TTC549 (cell line): ENCODE data around the gene EBF3.

Experiments
- FAIRE-seq: peaks from 2 replicates; lab custom pipeline; 2012; peaks lifted over from hg19 to GRCh38; lab: Jason Lieb, UNC

EBF3 gene

DNA sequence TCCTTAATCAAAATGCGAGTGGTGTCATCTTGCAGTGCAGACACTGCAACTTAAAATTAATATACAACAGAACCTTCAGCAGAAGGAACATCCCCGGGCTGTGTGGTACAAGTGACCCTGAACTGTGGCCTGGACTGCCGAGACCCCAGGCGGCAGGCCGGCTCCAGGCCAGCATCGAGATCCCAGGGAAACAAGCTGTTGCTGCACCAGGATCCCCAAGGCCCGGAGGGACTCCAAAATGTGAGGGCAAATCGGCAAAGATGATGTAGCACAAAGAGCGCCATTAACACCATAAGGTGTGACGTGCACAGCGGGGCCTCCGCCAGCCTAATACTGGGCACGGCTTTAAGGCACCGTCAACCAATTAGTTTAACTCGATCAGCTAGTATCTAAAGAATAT lies 73.9 kb downstream of the EBF3 start:
- FAIRE-seq: no peak

DNA sequence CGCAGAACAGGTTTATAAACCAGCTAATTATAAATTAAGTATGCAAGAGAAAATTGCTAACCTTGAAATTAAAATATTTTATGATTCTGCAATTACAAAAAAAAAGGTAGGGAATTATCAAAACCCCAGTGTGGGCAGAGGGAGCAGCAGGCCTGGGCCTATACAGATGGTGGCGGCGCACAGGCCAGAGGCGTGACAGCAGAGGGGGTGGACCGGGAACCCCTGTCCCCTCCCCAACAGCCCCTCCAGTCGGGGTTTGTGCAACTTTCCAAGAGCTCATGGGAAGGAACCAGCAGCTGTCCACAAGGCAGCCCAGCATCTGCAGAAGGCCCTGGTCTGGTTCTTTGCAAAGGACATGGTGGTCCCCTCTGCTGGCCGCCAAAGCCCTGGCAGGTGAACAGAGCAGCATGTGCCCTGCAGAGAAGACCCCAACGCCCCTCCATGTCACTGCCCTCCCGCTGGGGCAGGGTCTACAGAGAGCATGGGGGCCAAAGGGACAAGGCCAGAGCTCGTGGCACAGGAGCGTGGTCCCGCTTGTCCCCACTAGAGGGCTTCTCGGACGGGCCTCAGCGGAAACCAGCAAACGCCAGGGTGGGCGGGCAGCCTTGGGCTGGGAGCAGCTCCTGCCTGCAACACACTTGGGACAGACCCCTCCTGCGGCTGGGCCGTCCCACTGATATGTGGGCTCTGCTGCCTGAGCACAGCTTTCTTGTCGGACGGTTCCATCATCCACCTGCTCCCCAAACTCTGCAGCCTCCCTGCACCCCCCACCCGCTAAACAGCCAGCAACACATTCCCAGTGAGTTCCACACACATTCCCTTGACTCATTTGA lies 75.1 kb downstream of the EBF3 start:
- FAIRE-seq: no peak

DNA sequence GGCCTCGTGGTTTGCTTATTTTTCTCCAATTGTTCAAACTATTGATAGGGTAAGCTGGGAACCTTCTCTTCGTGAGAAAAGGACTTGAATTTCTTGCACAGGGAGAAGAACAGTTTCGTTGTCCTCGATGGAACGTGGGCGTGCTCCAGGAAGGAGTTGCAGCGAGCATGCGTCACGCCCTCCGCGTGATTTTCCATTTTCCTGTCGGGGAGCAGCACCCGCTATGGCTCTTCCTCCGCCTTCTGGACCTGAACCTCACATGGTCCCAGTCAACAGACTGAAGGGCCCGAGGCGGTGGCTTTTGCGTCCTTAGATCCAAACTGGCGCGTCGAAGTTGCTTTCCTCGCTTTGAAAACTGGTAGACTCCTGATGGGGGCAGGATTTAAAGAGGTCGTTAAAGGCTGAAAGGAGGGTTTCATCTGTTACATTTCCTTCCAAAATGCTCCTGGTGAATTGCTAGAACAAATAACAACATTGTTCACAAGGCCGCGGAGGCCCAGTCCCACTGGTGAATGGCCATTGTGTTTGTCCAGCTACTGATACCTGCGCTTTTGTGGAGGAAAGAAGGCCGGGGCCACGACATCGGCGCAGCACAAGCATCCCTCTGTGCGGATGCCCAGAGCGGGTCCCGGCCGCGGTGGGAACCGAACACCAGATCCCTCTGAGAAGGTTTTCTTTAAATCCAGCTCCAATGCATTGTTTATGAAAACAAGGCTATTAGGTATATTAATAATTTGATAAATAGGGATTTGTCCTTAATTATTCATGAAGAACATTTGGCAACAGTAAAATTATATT lies 75.9 kb downstream of the EBF3 start:
- FAIRE-seq: no peak

DNA sequence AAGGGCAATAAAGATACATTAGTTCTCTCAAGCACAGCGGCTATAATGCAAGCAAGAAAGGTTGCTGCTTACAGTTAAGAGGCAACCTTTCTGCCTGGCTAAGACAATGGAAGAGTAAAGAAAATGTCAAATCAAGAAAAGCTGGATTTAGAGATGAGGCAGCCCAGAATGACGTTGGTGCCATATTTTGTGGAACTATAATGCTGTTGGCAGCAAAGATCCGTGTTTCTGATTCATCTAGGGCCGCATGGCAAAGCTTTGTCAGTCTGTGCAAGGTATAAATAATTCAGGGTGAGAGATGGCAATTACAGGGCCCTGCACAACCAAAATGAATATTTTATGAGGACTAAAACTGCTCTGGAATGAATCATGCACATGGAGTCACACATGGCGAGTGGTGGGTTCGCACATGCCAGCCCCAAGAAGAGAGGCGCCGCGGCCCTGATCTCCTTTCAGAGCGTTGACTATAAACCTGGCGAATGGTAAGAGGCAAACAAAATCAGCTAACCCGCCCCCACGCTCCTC lies 76.6 kb downstream of the EBF3 start:
- FAIRE-seq: no peak

DNA sequence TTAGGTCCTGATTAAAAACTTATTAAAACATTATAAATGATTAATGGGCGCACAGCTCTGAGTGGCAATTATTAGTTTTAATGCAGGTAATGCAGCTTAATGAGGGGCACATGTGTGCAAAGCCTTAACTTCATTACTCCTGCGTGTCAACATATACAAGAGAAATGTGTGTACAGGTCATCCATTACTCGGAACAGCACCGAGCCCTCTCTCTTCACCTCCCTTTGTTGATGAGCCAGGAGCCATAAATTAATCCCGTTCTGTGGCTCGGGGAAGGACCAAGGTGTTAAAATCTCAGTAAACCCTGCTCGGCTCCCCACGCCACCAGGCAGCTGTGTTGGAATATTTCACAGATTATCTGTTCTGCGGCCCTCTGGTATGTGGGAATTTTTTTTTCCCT lies 77.8 kb downstream of the EBF3 start:
- FAIRE-seq: no peak

DNA sequence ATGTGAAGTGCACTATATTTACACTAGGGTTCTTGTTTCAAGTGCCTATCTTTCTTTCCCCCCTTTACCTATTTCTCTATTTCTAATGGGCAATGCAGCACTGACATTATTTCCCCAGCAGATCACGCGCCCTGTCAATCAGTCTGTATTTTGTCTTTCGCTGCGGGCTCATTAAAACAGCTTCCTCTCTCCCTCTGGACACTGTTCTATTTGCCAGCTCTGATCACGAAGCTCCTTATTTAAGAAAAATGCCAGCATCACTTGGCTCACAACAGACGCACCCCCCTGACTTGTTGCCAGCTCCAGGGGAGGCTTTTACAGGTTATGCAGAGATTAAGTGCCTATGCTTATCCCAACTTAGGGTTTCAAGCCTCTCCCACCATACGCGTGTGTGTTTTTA lies 78.5 kb downstream of the EBF3 start:
- FAIRE-seq: no peak

DNA sequence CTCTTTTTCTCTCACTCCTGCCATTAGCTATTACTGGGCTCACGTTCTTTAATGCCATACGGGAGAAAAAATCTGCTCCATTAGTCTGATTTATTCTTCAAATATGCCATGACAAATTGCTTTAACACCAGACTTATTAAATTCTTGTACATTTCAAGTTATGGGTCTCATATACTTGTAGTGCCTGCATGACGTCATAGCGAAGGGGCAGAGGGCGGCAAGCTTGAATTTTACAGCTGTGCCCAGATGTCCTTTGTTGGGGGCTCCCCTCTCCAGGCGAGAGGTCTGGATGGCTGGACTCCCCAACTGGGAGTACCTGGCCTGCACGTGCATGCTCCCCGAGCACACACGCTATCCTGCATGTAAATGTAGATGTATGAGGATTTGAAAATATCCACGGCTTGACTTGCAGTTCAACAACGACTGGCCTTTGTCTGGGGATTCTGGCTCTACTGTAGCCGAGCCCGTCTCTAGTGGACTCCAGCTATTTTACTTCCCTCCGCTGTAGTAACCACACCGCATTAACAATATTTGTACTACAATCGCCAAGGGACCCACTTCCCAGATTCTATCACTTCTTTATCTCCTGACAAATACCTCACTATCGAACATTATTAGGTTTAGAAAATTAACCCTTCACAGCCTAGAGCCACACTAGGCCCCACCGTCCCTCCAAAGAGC lies 79.5 kb downstream of the EBF3 start:
- FAIRE-seq: no peak

DNA sequence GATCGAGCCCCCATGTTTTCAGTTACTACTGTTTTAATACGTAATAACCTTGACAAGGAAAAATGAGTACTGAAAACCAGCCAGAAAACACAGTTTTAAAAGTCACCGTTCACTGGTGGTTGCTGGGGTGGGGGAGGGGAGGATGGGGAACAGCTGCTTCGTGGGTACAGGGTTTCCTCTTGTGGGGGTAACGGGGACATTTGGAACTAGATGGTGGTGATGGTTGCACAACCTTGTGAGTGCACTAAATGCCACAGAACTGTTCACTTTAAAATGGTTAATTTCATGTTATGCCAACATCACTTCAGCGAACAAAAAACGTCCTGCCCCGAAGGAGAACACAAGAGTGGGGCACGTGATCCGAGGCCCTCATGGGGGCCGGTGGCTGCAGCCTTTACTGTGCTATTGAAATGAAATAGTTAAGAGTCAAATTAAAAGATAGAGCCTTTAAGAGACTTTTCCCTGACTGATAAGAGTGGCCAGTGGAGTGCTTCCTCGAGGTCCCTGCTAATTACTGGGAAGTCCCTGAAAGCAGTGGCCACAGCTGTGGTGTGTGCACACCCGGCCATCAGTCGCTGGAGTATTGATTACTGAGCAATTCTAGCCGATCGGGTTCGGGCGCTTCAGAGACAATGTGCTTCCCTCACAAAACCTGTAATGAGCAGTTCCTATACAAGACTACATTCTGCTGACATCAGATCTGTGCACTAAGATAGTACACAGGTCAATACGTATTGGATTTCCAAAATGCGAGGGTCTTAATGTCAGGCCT lies 80.3 kb downstream of the EBF3 start:
- FAIRE-seq: no peak

DNA sequence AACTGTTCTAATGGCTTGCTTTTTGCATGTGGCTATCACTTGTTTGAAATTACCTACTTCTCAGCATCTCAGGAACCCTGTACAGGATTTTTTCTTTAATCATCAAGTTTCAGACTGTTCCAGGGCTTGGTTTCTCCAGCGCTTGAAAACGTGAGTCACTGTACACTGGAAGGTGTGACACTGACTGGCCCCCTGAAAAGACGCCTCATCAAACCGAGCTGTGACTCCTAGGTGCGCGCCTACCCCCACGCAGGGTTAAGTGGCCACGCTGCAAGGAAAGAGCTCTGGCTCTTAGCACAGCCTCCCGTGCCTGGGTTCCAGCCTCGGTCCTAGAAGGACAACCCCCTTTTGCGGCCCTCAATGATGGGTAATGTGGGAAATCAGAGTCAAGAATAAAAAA lies 81.0 kb downstream of the EBF3 start:
- FAIRE-seq: no peak

DNA sequence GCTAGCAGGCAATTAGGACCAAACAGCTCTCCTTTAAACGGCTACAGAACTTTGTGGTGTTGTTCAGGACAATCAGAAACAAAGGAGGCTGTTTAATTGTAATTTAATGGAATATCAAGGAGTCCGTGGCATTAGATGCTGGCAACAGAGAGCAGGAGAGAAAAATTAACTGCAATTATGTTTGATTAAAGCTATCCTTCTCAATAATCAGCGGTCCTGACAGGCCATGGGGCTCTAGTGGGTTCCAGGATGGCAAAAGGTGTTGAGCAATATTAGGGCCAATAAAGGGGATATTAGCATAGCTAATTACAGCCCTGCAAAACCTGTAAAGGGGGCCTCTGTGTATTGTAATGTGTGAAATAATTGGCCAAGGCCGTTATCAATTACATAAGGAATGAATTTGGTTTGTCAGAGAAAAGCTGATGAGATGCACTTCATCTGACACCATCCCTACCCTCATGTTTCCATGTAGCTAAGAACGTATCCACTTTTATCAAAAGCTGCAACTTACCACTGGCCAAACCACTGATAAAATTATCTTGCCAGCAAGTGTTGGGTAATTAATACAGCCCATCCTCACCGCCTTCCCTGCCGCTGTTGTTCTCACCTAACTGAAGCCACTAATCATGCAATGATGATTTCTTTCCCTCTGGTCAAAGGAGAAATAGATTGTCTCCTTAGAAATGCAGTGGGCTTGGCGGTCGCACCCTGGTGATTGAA lies 81.6 kb downstream of the EBF3 start:
- no peak for FAIRE-seq

DNA sequence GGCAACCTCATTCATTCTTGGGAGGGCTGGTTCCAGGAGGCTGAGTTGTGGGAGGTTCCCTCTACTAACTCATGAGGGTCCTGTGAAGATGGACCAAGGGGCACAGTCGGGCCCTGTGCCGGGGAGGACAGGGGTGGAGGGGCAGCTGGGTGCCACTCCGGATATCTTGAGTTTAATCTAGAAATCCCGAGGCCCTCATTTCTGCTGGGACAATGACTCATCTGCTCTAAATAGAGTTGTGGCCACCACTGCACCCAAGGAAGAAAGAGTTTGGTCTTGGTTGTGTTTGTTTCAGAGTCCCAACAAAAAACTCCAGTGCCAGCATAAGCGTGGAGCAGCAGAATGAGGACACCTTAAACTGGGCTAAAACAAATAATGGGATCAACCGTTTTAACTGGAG lies 82.4 kb downstream of the EBF3 start:
- no peak for FAIRE-seq

DNA sequence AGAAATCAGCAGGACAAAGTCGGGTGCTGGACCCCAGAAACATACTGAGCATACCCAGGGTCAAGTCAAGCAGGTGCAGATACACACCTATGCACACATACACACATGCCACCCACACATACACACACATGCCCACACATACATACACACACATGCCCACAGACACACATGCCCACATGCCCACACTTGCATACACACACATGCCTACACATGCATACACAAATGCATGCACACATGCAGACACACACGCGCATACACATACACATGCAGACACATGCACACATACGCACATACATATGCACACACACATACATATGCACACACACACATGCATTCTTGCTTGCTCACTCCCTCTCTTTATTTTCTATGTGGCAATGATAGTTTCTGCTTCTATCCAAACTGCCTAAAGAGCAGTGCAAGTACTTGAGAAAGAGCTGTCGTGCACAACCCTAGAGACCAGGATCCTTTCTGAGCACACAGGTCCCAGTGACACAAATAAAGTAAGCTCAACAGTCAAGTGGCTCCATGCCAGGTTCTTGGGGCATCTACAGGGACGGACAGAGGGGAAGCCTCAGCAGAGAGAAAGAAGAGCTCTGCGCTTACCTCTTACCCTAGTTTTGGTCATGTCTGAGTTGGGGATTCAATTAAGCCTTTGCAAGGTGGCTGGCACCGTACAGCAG lies 83.7 kb downstream of the EBF3 start:
- no peak for FAIRE-seq

DNA sequence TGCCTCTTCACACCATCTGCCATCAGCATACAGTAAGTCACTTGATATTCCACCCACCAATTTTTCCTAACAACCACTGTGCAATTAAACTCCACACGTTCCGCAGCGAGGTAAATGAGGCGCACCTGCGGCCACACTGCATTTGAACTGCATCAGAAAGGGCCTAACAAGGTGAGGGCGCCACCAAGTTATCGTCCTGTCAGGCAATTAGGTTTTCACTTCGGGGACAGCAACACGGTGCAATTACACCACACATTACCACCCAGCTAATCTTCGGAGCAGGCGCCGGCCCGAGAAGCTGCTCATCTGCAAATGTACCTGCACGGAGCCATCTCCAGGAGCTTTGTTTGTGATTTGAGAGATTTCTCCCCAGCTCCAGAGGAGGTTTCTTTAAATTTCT lies 84.4 kb downstream of the EBF3 start:
- no peak for FAIRE-seq

DNA sequence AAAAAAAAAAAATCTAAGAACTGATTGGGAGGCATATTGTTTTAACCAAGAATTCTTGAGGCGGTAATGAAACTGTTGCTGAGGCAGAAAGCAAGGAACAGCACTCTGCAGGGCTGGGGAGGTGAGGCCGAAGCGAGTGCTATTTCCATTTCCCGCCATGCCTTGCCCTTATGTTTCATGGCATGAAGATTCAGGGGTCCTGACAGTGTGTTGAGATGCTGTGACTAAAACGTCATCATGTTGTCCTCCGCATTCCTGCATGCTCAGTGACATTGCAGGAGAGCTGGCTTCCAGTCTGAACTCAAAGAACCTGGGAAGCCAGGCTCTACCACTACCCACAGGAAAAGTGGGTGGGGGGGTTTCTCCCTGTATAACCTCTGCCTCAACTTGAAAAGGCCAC lies 85.2 kb downstream of the EBF3 start:
- FAIRE-seq: no peak

DNA sequence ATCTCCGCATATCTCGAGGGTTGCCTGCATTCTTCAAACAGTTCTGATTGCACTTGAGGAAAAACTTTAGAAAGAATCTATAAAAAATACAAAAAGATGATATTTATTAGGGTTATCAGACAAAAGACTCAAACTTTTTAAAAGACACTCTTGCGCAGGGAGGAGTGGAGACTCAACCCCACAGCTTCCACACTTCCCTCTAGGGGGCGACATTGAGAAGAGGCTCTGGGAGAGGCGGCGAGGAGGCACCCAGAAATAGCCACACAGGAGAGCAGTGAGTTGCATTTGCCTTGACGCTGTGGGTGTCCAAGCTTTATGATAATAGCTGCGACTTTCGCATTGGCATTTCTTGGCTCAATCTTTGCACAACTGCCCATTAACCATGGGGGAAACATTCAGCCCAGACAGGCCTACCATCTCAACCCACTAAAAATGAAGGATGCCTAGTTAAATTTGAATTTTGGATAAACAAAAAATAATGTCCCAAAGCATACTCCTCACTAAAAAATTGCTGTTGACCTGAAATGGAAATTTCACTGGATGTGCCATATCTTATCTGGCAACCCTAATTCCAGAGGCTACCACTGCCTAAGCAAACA lies 86.2 kb downstream of the EBF3 start:
- FAIRE-seq: no peak

DNA sequence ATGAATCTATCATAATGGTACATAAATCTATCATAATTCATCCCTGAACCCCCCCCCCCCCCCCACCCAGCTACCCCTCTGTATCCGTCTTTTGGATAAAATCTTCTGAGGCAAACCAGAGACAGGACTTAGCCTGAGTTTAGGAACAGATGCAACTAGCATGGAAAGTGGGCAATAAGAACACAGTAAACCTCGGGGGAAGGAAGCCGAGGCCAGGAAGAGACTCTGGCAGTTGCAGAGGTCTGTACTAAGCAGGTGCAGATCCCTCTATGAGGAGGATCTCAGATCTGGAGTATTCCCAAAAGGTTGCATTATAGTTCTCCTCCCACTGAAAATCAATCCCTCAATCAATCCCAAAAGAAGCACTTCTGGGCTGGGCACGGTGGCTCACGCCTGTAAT lies 87.2 kb downstream of the EBF3 start:
- no peak for FAIRE-seq

DNA sequence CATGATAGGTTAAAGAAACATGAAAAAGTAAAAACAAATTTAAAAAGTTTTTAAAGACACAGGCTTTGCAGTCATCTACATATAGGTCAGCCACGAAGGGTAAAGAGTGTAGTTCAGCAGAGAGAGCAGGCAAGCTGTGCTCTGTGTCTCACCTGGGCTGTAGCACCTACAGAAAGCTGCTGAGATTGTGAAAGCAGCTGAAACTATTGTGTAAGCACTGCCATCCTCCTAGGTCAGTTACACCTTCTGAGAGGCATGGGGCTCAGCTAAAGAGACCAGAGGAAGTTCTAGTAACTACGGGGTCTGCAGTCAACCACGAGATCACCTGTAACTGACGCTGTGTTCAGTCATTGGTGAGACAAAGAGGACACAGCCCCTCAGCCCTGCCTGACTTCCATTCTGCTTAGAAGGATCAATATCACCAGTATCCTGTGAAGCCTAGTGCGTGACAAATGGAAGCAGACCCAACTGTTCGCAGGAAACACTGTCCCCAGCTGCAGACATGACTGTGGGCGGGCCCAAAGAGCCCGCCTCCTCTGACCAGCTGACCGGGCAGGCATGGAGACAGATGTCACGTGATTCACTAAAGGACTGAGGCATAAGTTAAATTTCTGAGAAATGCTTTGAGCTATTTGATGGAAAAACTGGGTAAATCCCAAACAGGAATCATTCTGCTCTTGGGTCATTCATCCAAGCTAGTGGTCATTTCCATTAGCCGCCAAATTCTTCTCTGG lies 87.9 kb downstream of the EBF3 start:
- FAIRE-seq: no peak

DNA sequence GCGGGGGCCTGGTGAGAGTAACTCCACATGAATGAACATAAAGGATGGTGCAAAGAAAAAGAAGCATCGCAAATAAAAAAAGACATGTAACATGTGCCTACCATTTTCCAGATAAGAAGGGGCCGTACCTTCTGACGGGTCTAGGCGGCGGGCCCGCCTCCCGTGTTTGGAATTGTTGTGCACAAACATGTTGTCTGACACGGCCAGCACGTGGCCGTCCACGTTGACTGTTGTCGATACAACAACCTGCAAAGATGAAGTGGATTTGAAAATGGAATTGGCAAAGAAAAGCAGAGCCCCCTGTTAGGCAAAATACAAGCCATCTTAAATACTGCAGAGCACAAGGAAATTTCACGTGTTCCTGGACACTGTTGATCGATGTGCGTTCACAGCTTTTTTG lies 90.7 kb downstream of the EBF3 start:
- no peak for FAIRE-seq

DNA sequence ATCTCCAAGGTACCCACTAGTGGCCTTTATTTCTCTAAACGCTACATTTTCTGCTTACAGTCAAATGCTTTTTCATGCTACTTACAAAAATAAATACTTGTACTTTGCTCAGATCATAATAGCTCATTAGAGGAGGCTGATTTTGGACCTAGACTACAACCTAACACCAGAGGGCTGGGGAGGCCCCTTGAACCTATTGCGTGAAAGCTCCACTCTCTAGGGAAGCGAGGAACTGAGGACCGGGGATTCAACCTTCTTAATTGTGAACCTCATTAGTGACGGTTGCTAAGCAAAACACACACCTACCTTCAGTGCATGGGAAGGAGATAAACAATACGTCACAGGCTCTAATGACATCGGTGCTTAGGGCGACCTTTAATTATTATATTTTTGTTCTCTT lies 92.1 kb downstream of the EBF3 start:
- FAIRE-seq: no peak
